IMR-90 (cell line): ENCODE results near the gene MEGF11. TPM values are rescaled to one million over a fixed set of nuclear protein-coding genes. Genes with fewer than 3 reads are reported as not detected.

ENCODE experiments used
- ATAC-seq: fragments of 200-7000 bp; cut with Tn5 transposase; 2 replicates; pipeline ENCODE4 v1.9.1; 2020; ENCODE audit warnings: low read depth, mild to moderate bottlenecking, moderate library complexity
- BruUV-seq: library from RNA; stranded (reverse); fragments of 400-500 nt; replicated peaks from 2 replicates; lab custom pipeline; 2021; lab: Mats Ljungman, UMichigan
- CTCF ChIA-PET: fragments of 300-600 bp; formaldehyde crosslinking; extraction: SDS; loops from one replicate; lab custom pipeline; 2021; ENCODE audit warnings: antibody characterized with exemption; lab: Yijun Ruan, JAX
- POLR2A ChIA-PET: fragments of 300-600 bp; sonication (Branson Sonifier 250); formaldehyde crosslinking; loops from one replicate; lab custom pipeline; 2022; ENCODE audit warnings: antibody characterized with exemption; ENCODE audit not compliant: unreplicated experiment; lab: Charles Lee
- DNase-seq: peaks from one replicate; pipeline ENCODE4 v3.0.0; 2013
- H2AFZ ChIP-seq: replicated peaks from 2 replicates; pipeline ENCODE3; 2013; ENCODE audit warnings: low read length, mild to moderate bottlenecking; ENCODE audit not compliant: poor library complexity
- H2AK5ac ChIP-seq: 2 replicates; pipeline ENCODE4 v1.6.1; 2013; ENCODE audit warnings: low read depth, low read length, inconsistent platforms
- H2AK9ac ChIP-seq: replicated peaks from 2 replicates; pipeline ENCODE3; 2013; ENCODE audit warnings: mild to moderate bottlenecking, low read depth, low read length, moderate library complexity; ENCODE audit not compliant: poor library complexity
- H2BK120ac ChIP-seq: 2 replicates; pipeline ENCODE4 v1.6.1; 2013; ENCODE audit warnings: low read depth, low read length, inconsistent platforms
- H2BK15ac ChIP-seq: 3 replicates; pipeline ENCODE4 v1.6.1; 2013; ENCODE audit warnings: low read depth, low read length, inconsistent platforms
- H2BK20ac ChIP-seq: 2 replicates; pipeline ENCODE4 v1.6.1; 2013; ENCODE audit warnings: low read depth, mild to moderate bottlenecking, inconsistent platforms, low read length, moderate library complexity
- H2BK5ac ChIP-seq: 2 replicates; pipeline ENCODE4 v1.6.1; 2013; ENCODE audit warnings: mild to moderate bottlenecking, low read depth, low read length, inconsistent platforms; ENCODE audit not compliant: poor library complexity, severe bottlenecking
- H3K14ac ChIP-seq: replicated peaks from 2 replicates; pipeline ENCODE4 v1.6.1; 2013; ENCODE audit warnings: low read depth, low read length, inconsistent platforms
- H3K18ac ChIP-seq: 2 replicates; pipeline ENCODE4 v1.6.1; 2013; ENCODE audit warnings: low read depth, low read length, control low read depth
- H3K23ac ChIP-seq: 2 replicates; pipeline ENCODE4 v1.6.1; 2013; ENCODE audit warnings: low read depth, low read length, inconsistent platforms
- H3K27ac ChIP-seq: 2 replicates; pipeline ENCODE4 v1.5.1; 2013; ENCODE audit warnings: mild to moderate bottlenecking, control low read depth, low read length; ENCODE audit not compliant: insufficient read depth
- H3K27me3 ChIP-seq: 2 replicates; pipeline ENCODE4 v1.6.1; 2013; ENCODE audit warnings: low read length; ENCODE audit not compliant: control insufficient read depth, insufficient read depth
- H3K36me3 ChIP-seq: 2 replicates; pipeline ENCODE4 v1.6.1; 2013; ENCODE audit warnings: low read length, mixed read lengths; ENCODE audit not compliant: control insufficient read depth, insufficient read depth
- H3K4ac ChIP-seq: 2 replicates; pipeline ENCODE4 v1.6.1; 2013; ENCODE audit warnings: low read depth, low read length, inconsistent platforms
- H3K4me1 ChIP-seq: 2 replicates; pipeline ENCODE4 v1.6.1; 2013; ENCODE audit warnings: low read length, mixed read lengths; ENCODE audit not compliant: control insufficient read depth, insufficient read depth
- H3K4me2 ChIP-seq: 2 replicates; pipeline ENCODE4 v1.6.1; 2013; ENCODE audit warnings: low read depth, mild to moderate bottlenecking, control low read depth, low read length, moderate library complexity
- H3K4me3 ChIP-seq: 2 replicates; pipeline ENCODE4 v1.5.1; 2013; ENCODE audit warnings: low read depth, mild to moderate bottlenecking, control low read depth, low read length, moderate library complexity; ENCODE audit not compliant: insufficient read depth
- H3K56ac ChIP-seq: 2 replicates; pipeline ENCODE4 v1.6.1; 2013; ENCODE audit warnings: low read length, inconsistent platforms; ENCODE audit not compliant: insufficient read depth; ENCODE audit errors: extremely low read depth
- H3K79me1 ChIP-seq, 2 experiments: 2 replicates each; pipeline ENCODE4 v1.6.1; 2013; ENCODE audit warnings: low read length in 2 of 2, inconsistent platforms in 1 of 2, low read depth in 1 of 2
- H3K9ac ChIP-seq: 2 replicates; pipeline ENCODE4 v1.6.1; 2013; ENCODE audit warnings: low read depth, low read length, control low read depth
- H3K9me1 ChIP-seq: 2 replicates; pipeline ENCODE4 v1.6.1; 2013; ENCODE audit warnings: low read length, inconsistent platforms; ENCODE audit not compliant: insufficient read depth
- H3K9me3 ChIP-seq: 2 replicates; pipeline ENCODE4 v1.6.1; 2013; ENCODE audit warnings: low read length; ENCODE audit not compliant: control insufficient read depth, insufficient read depth
- H4K20me1 ChIP-seq: 2 replicates; pipeline ENCODE4 v1.6.1; 2013; ENCODE audit warnings: low read length, inconsistent platforms; ENCODE audit not compliant: insufficient read depth
- H4K5ac ChIP-seq: 2 replicates; pipeline ENCODE4 v1.6.1; 2013; ENCODE audit warnings: mild to moderate bottlenecking, low read depth, low read length, control low read depth
- H4K8ac ChIP-seq, 2 experiments: 2 replicates each; pipeline ENCODE4 v1.6.1; 2013; ENCODE audit warnings: low read depth in 2 of 2, low read length in 2 of 2, control low read depth in 1 of 2, inconsistent platforms in 1 of 2
- H4K91ac ChIP-seq: 2 replicates; pipeline ENCODE4 v1.6.1; 2013; ENCODE audit warnings: low read depth, low read length, inconsistent platforms; ENCODE audit not compliant: insufficient read depth
- BHLHE40 ChIP-seq: fragments of 150-350 bp; IDR thresholded peaks from 2 replicates; pipeline ENCODE4 v1.6.1; 2016; ENCODE audit warnings: mild to moderate bottlenecking, low read depth, low read length
- CEBPB ChIP-seq: IDR thresholded peaks from 2 replicates; pipeline ENCODE4 v1.6.1; 2012; ENCODE audit warnings: low read depth, low read length, improper control_type of control experiment
- CHD1 ChIP-seq: IDR thresholded peaks from 2 replicates; pipeline ENCODE4 v1.6.1; 2012; ENCODE audit warnings: low read depth, low read length, improper control_type of control experiment
- FOS ChIP-seq: fragments of 150-350 bp; IDR thresholded peaks from 2 replicates; pipeline ENCODE4 v1.6.1; 2016; ENCODE audit warnings: low read depth, low read length
- MAFK ChIP-seq: IDR thresholded peaks from 2 replicates; pipeline ENCODE4 v1.6.1; 2012; ENCODE audit warnings: low read depth, low read length, improper control_type of control experiment
- MAZ ChIP-seq: IDR thresholded peaks from 2 replicates; pipeline ENCODE4 v1.6.1; 2012; ENCODE audit warnings: low read depth, mild to moderate bottlenecking, low read length, improper control_type of control experiment, moderate library complexity, borderline replicate concordance
- MXI1 ChIP-seq: IDR thresholded peaks from 2 replicates; pipeline ENCODE4 v1.6.1; 2012; ENCODE audit warnings: low read depth, mild to moderate bottlenecking, low read length, moderate library complexity, borderline replicate concordance
- NFE2L2 ChIP-seq: fragments of 150-350 bp; IDR thresholded peaks from 2 replicates; pipeline ENCODE4 v1.6.1; 2016; ENCODE audit warnings: low read depth, mild to moderate bottlenecking, low read length
- POLR2A ChIP-seq: IDR thresholded peaks from 2 replicates; pipeline ENCODE4 v1.6.1; 2012; ENCODE audit warnings: mild to moderate bottlenecking, low read depth, low read length
- RAD21 ChIP-seq: IDR thresholded peaks from 2 replicates; pipeline ENCODE4 v1.6.1; 2012; ENCODE audit warnings: low read length, improper control_type of control experiment
- RCOR1 ChIP-seq: IDR thresholded peaks from 2 replicates; pipeline ENCODE4 v1.6.1; 2012; ENCODE audit warnings: mild to moderate bottlenecking, low read length, improper control_type of control experiment; ENCODE audit not compliant: insufficient replicate concordance
- RFX5 ChIP-seq: IDR thresholded peaks from 2 replicates; pipeline ENCODE4 v1.8.0; 2012; ENCODE audit warnings: low read depth, mild to moderate bottlenecking, low read length, moderate library complexity
- SMC3 ChIP-seq: fragments of 150-350 bp; IDR thresholded peaks from 2 replicates; pipeline ENCODE4 v1.6.1; 2016; ENCODE audit warnings: low read depth, mild to moderate bottlenecking, antibody characterized with exemption, low read length, moderate library complexity
- WGBS, 2 experiments: methylation state at CpG; one replicate each; pipeline versions ENCODE4 v1.1.5 to v1.1.7; 2013; ENCODE audit warnings: missing lambda C conversion rate in 2 of 2; ENCODE audit not compliant: insufficient read length in 1 of 2; ENCODE audit errors: extremely low coverage in 2 of 2; 5-methylcytosine and 5-hydroxymethylcytosine counted together
- dilution Hi-C: fragments of 300-500 bp; cut with HindIII; formaldehyde crosslinking; loops from one replicate; pipeline ENCODE4 v1.14.3; 2018; ENCODE audit warnings: low sequenced_read_pairs; ENCODE audit not compliant: unreplicated experiment
- in situ Hi-C: fragments of 300-500 bp; cut with MboI; formaldehyde crosslinking; loops from 3 replicates; pipeline ENCODE4 v1.14.3; 2019; ENCODE audit warnings: low sequenced_read_pairs, inconsistent platforms, mixed read lengths
- intact Hi-C: fragments of 100-400 bp; cut with micrococcal nuclease; formaldehyde crosslinking; loops from 2 replicates; pipeline ENCODE4 v1.10.0; 2022
- polyA plus RNA-seq, 3 experiments: library from polyadenylated mRNA; depleted of rRNA; stranded (reverse); fragments of >200 nt; gene quantifications; 2 replicates each; pipeline ENCODE4 v1.2.3, GENCODE V29; 2012; ENCODE audit warnings: low replicate concordance in 1 of 3
- total RNA-seq: library from RNA; depleted of rRNA; stranded (reverse); fragments of >200 nt; gene quantifications from 2 replicates; pipeline ENCODE4 v1.2.3, GENCODE V29; 2012
- TF ChIP-seq, protein P1 (sequence below): fragments of 150-350 bp; IDR thresholded peaks from 2 replicates; pipeline ENCODE4 v1.6.1; 2016; ENCODE audit warnings: low read depth, mild to moderate bottlenecking, low read length, moderate library complexity, borderline replicate concordance
- TF ChIP-seq, protein P2 (sequence below): fragments of 150-350 bp; IDR thresholded peaks from 2 replicates; pipeline ENCODE4 v1.6.1; 2017; ENCODE audit warnings: mild to moderate bottlenecking, antibody characterized with exemption, low read length, low read depth
- TF ChIP-seq, protein P3 (sequence below): conservative IDR thresholded peaks from 2 replicates; pipeline ENCODE4 v1.5.1; 2012; ENCODE audit warnings: mild to moderate bottlenecking, low read depth, low read length, improper control_type of control experiment

Gene MEGF11
- total and polyA plus RNA-seq, 2 of the 4 experiments (the other 2 are of a cell fraction) = not detected

DNA sequence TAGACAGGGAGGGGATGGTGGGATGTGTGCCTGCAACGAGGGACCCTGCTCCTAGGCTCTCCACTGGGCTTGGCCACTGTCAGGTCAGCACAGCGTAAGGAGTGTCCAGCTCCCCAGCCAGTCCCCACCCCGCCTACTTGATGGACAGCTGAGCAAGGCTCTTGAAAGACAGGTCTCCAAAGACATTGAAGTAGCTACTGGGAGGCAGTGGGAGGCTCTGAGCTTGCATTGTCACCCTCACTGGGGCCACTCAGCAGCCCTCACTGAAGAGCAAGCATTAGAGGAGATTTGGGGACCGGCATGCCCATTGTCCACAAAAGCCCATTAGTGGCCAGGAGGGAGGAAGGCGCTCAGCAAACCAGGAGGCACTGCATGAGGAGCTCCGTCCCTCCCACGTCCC, 146.5 kb downstream of the MEGF11 start:
- Histone ChIP-seq H3K9me1 (no peaks in the 10 kb centered on the region), H3K27me3 (peaks cover 61% of the 10 kb centered on the region), H4K5ac (no peak overlapping the region), H3K23ac (no peak overlapping the region), H3K14ac (no peak overlapping the region), H3K4me3 (no peak overlapping the region), H4K20me1 (no peaks in the 10 kb centered on the region), H3K4me1 (no peaks in the 10 kb centered on the region), H2BK20ac (no peak overlapping the region), H2AK9ac (no peak overlapping the region), H3K36me3 (no peaks in the 10 kb centered on the region), H3K9ac (no peak overlapping the region), H2BK120ac (no peak overlapping the region), H3K18ac (no peak overlapping the region), H2AFZ (no peak overlapping the region), H4K8ac (no peak overlapping the region), H2AK5ac (no peak overlapping the region), H2BK15ac (no peak overlapping the region), H3K27ac (no peak overlapping the region), H3K56ac (no peak overlapping the region), H3K79me1 (no peaks in the 10 kb centered on the region), H3K4me2 (no peak overlapping the region), H3K9me3 (no peaks in the 10 kb centered on the region), H2BK5ac (no peak overlapping the region), H3K4ac (no peak overlapping the region), H4K91ac (no peak overlapping the region)
- in situ Hi-C loops = no loop called here
- TF ChIP-seq SMC3 (no peak), RFX5 (no peak), CEBPB (no peak), CHD1 (no peak), MAZ (no peak), NFE2L2 (no peak), MAFK (no peak), RCOR1 (no peak), RAD21 (no peak), POLR2A (no peak), MXI1 (no peak), FOS (no peak), BHLHE40 (no peak)
- TF ChIP-seq, protein P1, sequence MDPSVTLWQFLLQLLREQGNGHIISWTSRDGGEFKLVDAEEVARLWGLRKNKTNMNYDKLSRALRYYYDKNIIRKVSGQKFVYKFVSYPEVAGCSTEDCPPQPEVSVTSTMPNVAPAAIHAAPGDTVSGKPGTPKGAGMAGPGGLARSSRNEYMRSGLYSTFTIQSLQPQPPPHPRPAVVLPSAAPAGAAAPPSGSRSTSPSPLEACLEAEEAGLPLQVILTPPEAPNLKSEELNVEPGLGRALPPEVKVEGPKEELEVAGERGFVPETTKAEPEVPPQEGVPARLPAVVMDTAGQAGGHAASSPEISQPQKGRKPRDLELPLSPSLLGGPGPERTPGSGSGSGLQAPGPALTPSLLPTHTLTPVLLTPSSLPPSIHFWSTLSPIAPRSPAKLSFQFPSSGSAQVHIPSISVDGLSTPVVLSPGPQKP = no peak
- TF ChIP-seq, protein P2, sequence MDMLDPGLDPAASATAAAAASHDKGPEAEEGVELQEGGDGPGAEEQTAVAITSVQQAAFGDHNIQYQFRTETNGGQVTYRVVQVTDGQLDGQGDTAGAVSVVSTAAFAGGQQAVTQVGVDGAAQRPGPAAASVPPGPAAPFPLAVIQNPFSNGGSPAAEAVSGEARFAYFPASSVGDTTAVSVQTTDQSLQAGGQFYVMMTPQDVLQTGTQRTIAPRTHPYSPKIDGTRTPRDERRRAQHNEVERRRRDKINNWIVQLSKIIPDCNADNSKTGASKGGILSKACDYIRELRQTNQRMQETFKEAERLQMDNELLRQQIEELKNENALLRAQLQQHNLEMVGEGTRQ = no peak
- TF ChIP-seq, protein P3, sequence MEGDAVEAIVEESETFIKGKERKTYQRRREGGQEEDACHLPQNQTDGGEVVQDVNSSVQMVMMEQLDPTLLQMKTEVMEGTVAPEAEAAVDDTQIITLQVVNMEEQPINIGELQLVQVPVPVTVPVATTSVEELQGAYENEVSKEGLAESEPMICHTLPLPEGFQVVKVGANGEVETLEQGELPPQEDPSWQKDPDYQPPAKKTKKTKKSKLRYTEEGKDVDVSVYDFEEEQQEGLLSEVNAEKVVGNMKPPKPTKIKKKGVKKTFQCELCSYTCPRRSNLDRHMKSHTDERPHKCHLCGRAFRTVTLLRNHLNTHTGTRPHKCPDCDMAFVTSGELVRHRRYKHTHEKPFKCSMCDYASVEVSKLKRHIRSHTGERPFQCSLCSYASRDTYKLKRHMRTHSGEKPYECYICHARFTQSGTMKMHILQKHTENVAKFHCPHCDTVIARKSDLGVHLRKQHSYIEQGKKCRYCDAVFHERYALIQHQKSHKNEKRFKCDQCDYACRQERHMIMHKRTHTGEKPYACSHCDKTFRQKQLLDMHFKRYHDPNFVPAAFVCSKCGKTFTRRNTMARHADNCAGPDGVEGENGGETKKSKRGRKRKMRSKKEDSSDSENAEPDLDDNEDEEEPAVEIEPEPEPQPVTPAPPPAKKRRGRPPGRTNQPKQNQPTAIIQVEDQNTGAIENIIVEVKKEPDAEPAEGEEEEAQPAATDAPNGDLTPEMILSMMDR = no peak
- BruUV-seq = no TSS peak
- ATAC-seq (no peak), DNase-seq (no peak)
- 43% methylated on average over 1 of the region's 7 CpGs; no CpG with 5 or more reads in 1 of the 2 experiments for WGBS, 2 experiments
- intact Hi-C loops = no loop called here
- ChIA-PET POLR2A (no interaction called here), CTCF (no interaction called here)
- dilution Hi-C loops = no loop called here
